ENCODE results near the gene SLC5A9. TPM values are rescaled to one million over a fixed set of nuclear protein-coding genes. Genes with fewer than 3 reads are reported as not detected.
A peak's percentile ranks its signal among the peaks of the same experiment; 100 is the strongest.

The SLC5A9 gene
- total RNA-seq, 1 donor from 2014 or later = not detected

DNA sequence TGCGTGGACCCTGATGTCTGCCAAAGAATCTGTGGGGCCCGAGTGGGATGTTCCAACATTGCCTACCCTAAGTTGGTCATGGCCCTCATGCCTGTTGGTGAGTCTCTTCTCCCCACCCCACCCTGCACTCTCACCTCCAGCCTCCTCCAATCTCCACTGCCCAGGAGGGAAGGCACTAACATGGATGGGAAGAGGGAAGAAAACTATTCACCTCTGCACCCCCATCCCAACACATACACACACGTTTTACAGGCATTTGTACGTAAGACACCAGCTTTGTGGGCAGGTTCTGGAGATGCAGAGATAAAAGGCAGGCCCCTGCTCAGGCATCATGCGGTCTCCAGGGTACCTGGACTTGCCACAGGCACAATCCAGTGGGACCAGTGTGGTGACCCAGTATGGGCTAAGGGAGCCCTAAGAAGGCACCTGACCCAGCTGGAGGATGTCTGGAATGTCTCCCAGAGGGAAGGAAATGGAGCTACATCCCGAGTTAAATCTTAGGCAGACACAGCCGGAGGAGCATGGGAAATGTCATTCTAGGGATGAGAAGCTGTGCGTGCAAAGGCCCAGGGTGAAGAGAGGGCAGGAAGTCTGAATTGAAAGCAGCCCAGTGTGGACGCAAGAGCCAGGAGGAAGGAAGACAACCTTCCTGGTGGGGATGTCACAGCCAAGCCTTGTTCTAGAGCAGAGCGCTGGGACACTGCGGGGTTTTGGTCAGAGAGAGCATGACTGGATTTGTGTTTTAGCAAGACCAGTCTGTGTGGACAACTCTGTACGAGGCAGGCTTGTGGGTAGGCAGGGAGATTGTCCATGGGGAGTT is 11.4 kb downstream of the SLC5A9 start:
- Histone ChIP-seq H3K27me3 (ENCODE audit: control insufficient read depth, insufficient read depth, low read length) (no peaks in the 10 kb centered on the region), H3K4me3 (ENCODE audit: low read depth, low read length) (no peak overlapping the region), H3K36me3 (ENCODE audit: control insufficient read depth, insufficient read depth, low read length) (no peaks in the 10 kb centered on the region)
- FAIRE-seq (no peak), DNase-seq (ENCODE audit: low read depth) (no peak)
- TF ChIP-seq CTCF (IDR thresholded peaks at IDR 0.05; ENCODE audit: insufficient read depth, low read length, severe bottlenecking) = no peak

DNA sequence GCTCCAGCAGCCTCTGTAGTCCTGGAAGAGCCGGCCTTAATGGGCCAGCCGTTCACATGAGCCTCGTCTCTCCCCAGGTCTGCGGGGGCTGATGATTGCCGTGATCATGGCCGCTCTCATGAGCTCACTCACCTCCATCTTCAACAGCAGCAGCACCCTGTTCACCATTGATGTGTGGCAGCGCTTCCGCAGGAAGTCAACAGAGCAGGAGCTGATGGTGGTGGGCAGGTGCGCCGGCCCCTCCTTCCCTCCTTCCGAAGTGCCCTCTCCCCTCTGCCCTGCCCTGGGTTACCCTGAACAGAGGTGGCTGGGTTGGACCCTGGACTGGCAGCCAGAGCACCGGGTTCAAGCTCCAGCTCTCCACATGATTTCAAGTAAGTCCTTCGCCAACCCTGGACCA is 13.1 kb downstream of the SLC5A9 start:
- no peaks in the 10 kb centered on the region for H3K27me3 ChIP-seq (ENCODE audit: control insufficient read depth, insufficient read depth, low read length)

DNA sequence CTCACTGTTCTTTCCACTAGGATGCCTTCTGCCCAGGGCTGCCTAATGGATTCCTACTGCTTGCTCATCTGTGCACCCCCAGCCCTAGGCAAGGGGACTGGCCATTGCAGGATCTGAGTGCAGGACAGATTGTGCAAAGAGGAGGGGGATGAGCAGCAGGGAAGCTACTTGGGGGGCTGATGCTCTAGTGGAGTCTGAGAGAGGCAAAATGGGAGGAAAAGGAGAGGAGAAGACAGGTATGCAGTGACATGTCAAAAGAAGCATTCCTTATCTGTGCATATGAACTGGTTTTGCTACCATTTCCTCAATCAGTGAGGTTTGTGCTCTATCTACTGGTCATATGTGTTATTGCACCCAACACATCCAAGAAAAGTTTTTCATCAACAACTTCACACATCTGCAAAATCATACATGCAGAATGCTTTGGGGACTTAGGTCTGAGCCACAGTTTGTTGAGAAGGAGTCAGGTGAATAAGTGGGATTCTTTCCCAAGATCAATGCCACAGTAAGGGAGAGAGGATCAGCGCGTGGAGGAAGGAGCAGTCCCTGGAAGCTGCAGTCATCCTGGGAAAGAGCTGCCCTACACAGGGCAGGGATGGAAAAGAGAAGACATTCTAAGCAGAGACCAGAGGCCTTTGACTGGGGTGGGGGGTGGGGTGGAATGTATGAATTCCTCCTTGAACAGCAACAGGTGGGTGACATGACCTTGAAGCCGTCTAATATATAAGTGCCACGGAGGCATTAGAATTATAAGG is 14.4 kb downstream of the SLC5A9 start:
- no peaks in the 10 kb centered on the region for H3K36me3 ChIP-seq (ENCODE audit: control insufficient read depth, insufficient read depth, low read length)
- peak; percentile 61 for TF ChIP-seq CTCF (IDR thresholded peaks at IDR 0.05; ENCODE audit: insufficient read depth, low read length, severe bottlenecking)
- H3K27me3 ChIP-seq (ENCODE audit: control insufficient read depth, insufficient read depth, low read length) = no peaks in the 10 kb centered on the region
- no peak overlapping the region for H3K4me3 ChIP-seq (ENCODE audit: low read depth, low read length)
- DNase-seq (ENCODE audit: low read depth) = peak; percentile 49
- FAIRE-seq = peak; percentile 68

More for the DNA sequence above, 13.1 kb downstream of the SLC5A9 start:
- no peak for TF ChIP-seq CTCF (IDR thresholded peaks at IDR 0.05; ENCODE audit: insufficient read depth, low read length, severe bottlenecking)
- Histone ChIP-seq H3K4me3 (ENCODE audit: low read depth, low read length) (no peak overlapping the region), H3K36me3 (ENCODE audit: control insufficient read depth, insufficient read depth, low read length) (no peaks in the 10 kb centered on the region)
- no peak for FAIRE-seq
- no peak for DNase-seq (ENCODE audit: low read depth)

DNA sequence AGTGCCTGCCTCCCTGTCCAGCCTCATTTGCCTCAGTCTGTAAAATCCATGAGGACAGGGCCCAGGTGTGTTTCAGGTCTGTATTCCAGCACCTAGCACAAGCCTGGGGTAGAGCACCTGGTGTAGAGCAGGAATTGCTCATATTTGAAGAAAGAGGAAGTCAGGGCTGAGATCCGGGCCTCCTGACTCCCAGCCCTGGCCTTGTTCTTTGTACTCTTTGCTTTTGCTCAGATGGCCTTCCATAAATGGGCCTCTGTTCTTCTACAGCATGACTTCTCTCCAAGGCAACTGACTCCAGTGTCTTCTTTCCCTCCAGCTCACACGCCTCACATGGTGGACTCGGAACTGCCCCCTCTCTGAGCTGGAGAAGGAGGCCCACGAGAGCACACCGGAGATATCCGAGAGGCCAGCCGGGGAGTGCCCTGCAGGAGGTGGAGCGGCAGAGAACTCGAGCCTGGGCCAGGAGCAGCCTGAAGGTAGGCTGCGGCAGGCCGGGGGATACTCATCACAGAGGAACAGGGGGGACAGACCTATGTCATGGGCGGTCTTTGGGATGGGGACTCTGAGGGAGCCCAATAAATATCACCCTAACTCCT is 19.7 kb downstream of the SLC5A9 start:
- no peaks in the 10 kb centered on the region for H3K36me3 ChIP-seq (ENCODE audit: control insufficient read depth, insufficient read depth, low read length)
- no peak for DNase-seq (ENCODE audit: low read depth)
- FAIRE-seq = no peak
- no peak overlapping the region for H3K4me3 ChIP-seq (ENCODE audit: low read depth, low read length)
- no peaks in the 10 kb centered on the region for H3K27me3 ChIP-seq (ENCODE audit: control insufficient read depth, insufficient read depth, low read length)
- TF ChIP-seq CTCF (IDR thresholded peaks at IDR 0.05; ENCODE audit: insufficient read depth, low read length, severe bottlenecking) = no peak

DNA sequence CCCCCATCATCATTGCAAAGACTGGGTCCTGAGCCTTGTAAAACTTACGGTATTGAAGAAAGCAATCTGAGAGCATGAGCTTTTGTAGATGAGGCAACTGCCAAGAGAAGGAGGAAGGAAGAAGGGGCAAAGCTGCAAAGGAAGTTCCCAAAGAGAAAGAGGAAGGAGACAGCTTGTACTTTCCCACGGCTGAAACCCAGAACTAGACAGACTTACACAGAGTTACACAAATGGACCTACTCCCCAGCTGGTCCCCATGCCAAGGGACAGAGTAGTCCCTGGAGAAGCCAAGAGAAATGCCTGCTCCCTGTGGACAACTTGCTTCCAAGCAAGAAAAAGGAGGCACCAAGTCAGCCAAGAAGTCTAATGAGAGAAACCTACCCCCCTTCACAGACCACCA is 22.6 kb downstream of the SLC5A9 start:
- H3K27me3 ChIP-seq (ENCODE audit: control insufficient read depth, insufficient read depth, low read length) = no peaks in the 10 kb centered on the region
- TF ChIP-seq CTCF (IDR thresholded peaks at IDR 0.05; ENCODE audit: insufficient read depth, low read length, severe bottlenecking) = no peak
- no peak overlapping the region for H3K4me3 ChIP-seq (ENCODE audit: low read depth, low read length)
- FAIRE-seq = no peak
- H3K36me3 ChIP-seq (ENCODE audit: control insufficient read depth, insufficient read depth, low read length) = no peaks in the 10 kb centered on the region
- no peak for DNase-seq (ENCODE audit: low read depth)

Data from bronchial epithelial cell (primary cell).